IMR-90 (cell line): ENCODE data around the gene MRPL34. TPM values are rescaled to one million over a fixed set of nuclear protein-coding genes. Genes with fewer than 3 reads are reported as not detected.

ENCODE experiments used
- ATAC-seq: fragments of 200-7000 bp; cut with Tn5 transposase; 2 replicates; pipeline ENCODE4 v1.9.1; 2020; ENCODE audit warnings: low read depth, mild to moderate bottlenecking, moderate library complexity
- BruUV-seq: library from RNA; stranded (reverse); fragments of 400-500 nt; replicated peaks from 2 replicates; lab custom pipeline; 2021; lab: Mats Ljungman, UMichigan
- CTCF ChIA-PET: fragments of 300-600 bp; formaldehyde crosslinking; extraction: SDS; loops from one replicate; lab custom pipeline; 2021; ENCODE audit warnings: antibody characterized with exemption; lab: Yijun Ruan, JAX
- POLR2A ChIA-PET: fragments of 300-600 bp; sonication (Branson Sonifier 250); formaldehyde crosslinking; loops from one replicate; lab custom pipeline; 2022; ENCODE audit warnings: antibody characterized with exemption; ENCODE audit not compliant: unreplicated experiment; lab: Charles Lee
- DNase-seq: peaks from one replicate; pipeline ENCODE4 v3.0.0; 2013
- H2AFZ ChIP-seq: replicated peaks from 2 replicates; pipeline ENCODE3; 2013; ENCODE audit warnings: low read length, mild to moderate bottlenecking; ENCODE audit not compliant: poor library complexity
- H2AK5ac ChIP-seq: 2 replicates; pipeline ENCODE4 v1.6.1; 2013; ENCODE audit warnings: low read depth, low read length, inconsistent platforms
- H2AK9ac ChIP-seq: replicated peaks from 2 replicates; pipeline ENCODE3; 2013; ENCODE audit warnings: mild to moderate bottlenecking, low read depth, low read length, moderate library complexity; ENCODE audit not compliant: poor library complexity
- H2BK120ac ChIP-seq: 2 replicates; pipeline ENCODE4 v1.6.1; 2013; ENCODE audit warnings: low read depth, low read length, inconsistent platforms
- H2BK15ac ChIP-seq: 3 replicates; pipeline ENCODE4 v1.6.1; 2013; ENCODE audit warnings: low read depth, low read length, inconsistent platforms
- H2BK20ac ChIP-seq: 2 replicates; pipeline ENCODE4 v1.6.1; 2013; ENCODE audit warnings: low read depth, mild to moderate bottlenecking, inconsistent platforms, low read length, moderate library complexity
- H2BK5ac ChIP-seq: 2 replicates; pipeline ENCODE4 v1.6.1; 2013; ENCODE audit warnings: mild to moderate bottlenecking, low read depth, low read length, inconsistent platforms; ENCODE audit not compliant: poor library complexity, severe bottlenecking
- H3K14ac ChIP-seq: replicated peaks from 2 replicates; pipeline ENCODE4 v1.6.1; 2013; ENCODE audit warnings: low read depth, low read length, inconsistent platforms
- H3K18ac ChIP-seq: 2 replicates; pipeline ENCODE4 v1.6.1; 2013; ENCODE audit warnings: low read depth, low read length, control low read depth
- H3K23ac ChIP-seq: 2 replicates; pipeline ENCODE4 v1.6.1; 2013; ENCODE audit warnings: low read depth, low read length, inconsistent platforms
- H3K27ac ChIP-seq: 2 replicates; pipeline ENCODE4 v1.5.1; 2013; ENCODE audit warnings: mild to moderate bottlenecking, control low read depth, low read length; ENCODE audit not compliant: insufficient read depth
- H3K27me3 ChIP-seq: 2 replicates; pipeline ENCODE4 v1.6.1; 2013; ENCODE audit warnings: low read length; ENCODE audit not compliant: control insufficient read depth, insufficient read depth
- H3K36me3 ChIP-seq: 2 replicates; pipeline ENCODE4 v1.6.1; 2013; ENCODE audit warnings: low read length, mixed read lengths; ENCODE audit not compliant: control insufficient read depth, insufficient read depth
- H3K4ac ChIP-seq: 2 replicates; pipeline ENCODE4 v1.6.1; 2013; ENCODE audit warnings: low read depth, low read length, inconsistent platforms
- H3K4me1 ChIP-seq: 2 replicates; pipeline ENCODE4 v1.6.1; 2013; ENCODE audit warnings: low read length, mixed read lengths; ENCODE audit not compliant: control insufficient read depth, insufficient read depth
- H3K4me2 ChIP-seq: 2 replicates; pipeline ENCODE4 v1.6.1; 2013; ENCODE audit warnings: low read depth, mild to moderate bottlenecking, control low read depth, low read length, moderate library complexity
- H3K4me3 ChIP-seq: 2 replicates; pipeline ENCODE4 v1.5.1; 2013; ENCODE audit warnings: low read depth, mild to moderate bottlenecking, control low read depth, low read length, moderate library complexity; ENCODE audit not compliant: insufficient read depth
- H3K56ac ChIP-seq: 2 replicates; pipeline ENCODE4 v1.6.1; 2013; ENCODE audit warnings: low read length, inconsistent platforms; ENCODE audit not compliant: insufficient read depth; ENCODE audit errors: extremely low read depth
- H3K79me1 ChIP-seq, 2 experiments: 2 replicates each; pipeline ENCODE4 v1.6.1; 2013; ENCODE audit warnings: low read length in 2 of 2, inconsistent platforms in 1 of 2, low read depth in 1 of 2
- H3K9ac ChIP-seq: 2 replicates; pipeline ENCODE4 v1.6.1; 2013; ENCODE audit warnings: low read depth, low read length, control low read depth
- H3K9me1 ChIP-seq: 2 replicates; pipeline ENCODE4 v1.6.1; 2013; ENCODE audit warnings: low read length, inconsistent platforms; ENCODE audit not compliant: insufficient read depth
- H3K9me3 ChIP-seq: 2 replicates; pipeline ENCODE4 v1.6.1; 2013; ENCODE audit warnings: low read length; ENCODE audit not compliant: control insufficient read depth, insufficient read depth
- H4K20me1 ChIP-seq: 2 replicates; pipeline ENCODE4 v1.6.1; 2013; ENCODE audit warnings: low read length, inconsistent platforms; ENCODE audit not compliant: insufficient read depth
- H4K5ac ChIP-seq: 2 replicates; pipeline ENCODE4 v1.6.1; 2013; ENCODE audit warnings: mild to moderate bottlenecking, low read depth, low read length, control low read depth
- H4K8ac ChIP-seq, 2 experiments: 2 replicates each; pipeline ENCODE4 v1.6.1; 2013; ENCODE audit warnings: low read depth in 2 of 2, low read length in 2 of 2, control low read depth in 1 of 2, inconsistent platforms in 1 of 2
- H4K91ac ChIP-seq: 2 replicates; pipeline ENCODE4 v1.6.1; 2013; ENCODE audit warnings: low read depth, low read length, inconsistent platforms; ENCODE audit not compliant: insufficient read depth
- BHLHE40 ChIP-seq: fragments of 150-350 bp; IDR thresholded peaks from 2 replicates; pipeline ENCODE4 v1.6.1; 2016; ENCODE audit warnings: mild to moderate bottlenecking, low read depth, low read length
- CEBPB ChIP-seq: IDR thresholded peaks from 2 replicates; pipeline ENCODE4 v1.6.1; 2012; ENCODE audit warnings: low read depth, low read length, improper control_type of control experiment
- CHD1 ChIP-seq: IDR thresholded peaks from 2 replicates; pipeline ENCODE4 v1.6.1; 2012; ENCODE audit warnings: low read depth, low read length, improper control_type of control experiment
- CTCF ChIP-seq: conservative IDR thresholded peaks from 2 replicates; pipeline ENCODE4 v1.5.1; 2012; ENCODE audit warnings: mild to moderate bottlenecking, low read depth, low read length, improper control_type of control experiment
- ELK1 ChIP-seq: fragments of 150-350 bp; IDR thresholded peaks from 2 replicates; pipeline ENCODE4 v1.6.1; 2016; ENCODE audit warnings: low read depth, mild to moderate bottlenecking, low read length, moderate library complexity, borderline replicate concordance
- FOS ChIP-seq: fragments of 150-350 bp; IDR thresholded peaks from 2 replicates; pipeline ENCODE4 v1.6.1; 2016; ENCODE audit warnings: low read depth, low read length
- MAFK ChIP-seq: IDR thresholded peaks from 2 replicates; pipeline ENCODE4 v1.6.1; 2012; ENCODE audit warnings: low read depth, low read length, improper control_type of control experiment
- MAZ ChIP-seq: IDR thresholded peaks from 2 replicates; pipeline ENCODE4 v1.6.1; 2012; ENCODE audit warnings: low read depth, mild to moderate bottlenecking, low read length, improper control_type of control experiment, moderate library complexity, borderline replicate concordance
- MXI1 ChIP-seq: IDR thresholded peaks from 2 replicates; pipeline ENCODE4 v1.6.1; 2012; ENCODE audit warnings: low read depth, mild to moderate bottlenecking, low read length, moderate library complexity, borderline replicate concordance
- NFE2L2 ChIP-seq: fragments of 150-350 bp; IDR thresholded peaks from 2 replicates; pipeline ENCODE4 v1.6.1; 2016; ENCODE audit warnings: low read depth, mild to moderate bottlenecking, low read length
- POLR2A ChIP-seq: IDR thresholded peaks from 2 replicates; pipeline ENCODE4 v1.6.1; 2012; ENCODE audit warnings: mild to moderate bottlenecking, low read depth, low read length
- RAD21 ChIP-seq: IDR thresholded peaks from 2 replicates; pipeline ENCODE4 v1.6.1; 2012; ENCODE audit warnings: low read length, improper control_type of control experiment
- RCOR1 ChIP-seq: IDR thresholded peaks from 2 replicates; pipeline ENCODE4 v1.6.1; 2012; ENCODE audit warnings: mild to moderate bottlenecking, low read length, improper control_type of control experiment; ENCODE audit not compliant: insufficient replicate concordance
- RFX5 ChIP-seq: IDR thresholded peaks from 2 replicates; pipeline ENCODE4 v1.8.0; 2012; ENCODE audit warnings: low read depth, mild to moderate bottlenecking, low read length, moderate library complexity
- SMC3 ChIP-seq: fragments of 150-350 bp; IDR thresholded peaks from 2 replicates; pipeline ENCODE4 v1.6.1; 2016; ENCODE audit warnings: low read depth, mild to moderate bottlenecking, antibody characterized with exemption, low read length, moderate library complexity
- USF2 ChIP-seq: fragments of 150-350 bp; IDR thresholded peaks from 2 replicates; pipeline ENCODE4 v1.6.1; 2017; ENCODE audit warnings: mild to moderate bottlenecking, antibody characterized with exemption, low read length, low read depth
- WGBS, 2 experiments: methylation state at CpG; one replicate each; pipeline versions ENCODE4 v1.1.5 to v1.1.7; 2013; ENCODE audit warnings: missing lambda C conversion rate in 2 of 2; ENCODE audit not compliant: insufficient read length in 1 of 2; ENCODE audit errors: extremely low coverage in 2 of 2; 5-methylcytosine and 5-hydroxymethylcytosine counted together
- dilution Hi-C: fragments of 300-500 bp; cut with HindIII; formaldehyde crosslinking; loops from one replicate; pipeline ENCODE4 v1.14.3; 2018; ENCODE audit warnings: low sequenced_read_pairs; ENCODE audit not compliant: unreplicated experiment
- in situ Hi-C: fragments of 300-500 bp; cut with MboI; formaldehyde crosslinking; loops from 3 replicates; pipeline ENCODE4 v1.14.3; 2019; ENCODE audit warnings: low sequenced_read_pairs, inconsistent platforms, mixed read lengths
- intact Hi-C: fragments of 100-400 bp; cut with micrococcal nuclease; formaldehyde crosslinking; loops from 2 replicates; pipeline ENCODE4 v1.10.0; 2022
- polyA plus RNA-seq, 3 experiments: library from polyadenylated mRNA; depleted of rRNA; stranded (reverse); fragments of >200 nt; gene quantifications; 2 replicates each; pipeline ENCODE4 v1.2.3, GENCODE V29; 2012; ENCODE audit warnings: low replicate concordance in 1 of 3
- total RNA-seq: library from RNA; depleted of rRNA; stranded (reverse); fragments of >200 nt; gene quantifications from 2 replicates; pipeline ENCODE4 v1.2.3, GENCODE V29; 2012

MRPL34 gene
- total and polyA plus RNA-seq, 2 of the 4 experiments (the other 2 are of a cell fraction): 7.3 to 37.0 TPM

- Histone ChIP-seq H3K36me3 (no peaks in the 10 kb centered on the region), H2AK9ac (no peak overlapping the region), H3K9ac (no peak overlapping the region), H4K20me1 (no peaks in the 10 kb centered on the region), H3K4ac (no peak overlapping the region), H2BK5ac (no peak overlapping the region), H3K4me3 (no peak overlapping the region), H4K8ac (no peak overlapping the region), H3K27ac (no peak overlapping the region), H3K9me1 (peaks cover 1% of the 10 kb centered on the region; the same call in 1 of the 2 replicates), H3K9me3 (no peaks in the 10 kb centered on the region), H4K91ac (no peak overlapping the region), H3K4me1 (peaks cover 2% of the 10 kb centered on the region; the same call in 1 of the 2 replicates), H3K18ac (no peak overlapping the region), H3K79me1 (peaks cover 0 to 1% of the 10 kb centered on the region in 2 experiments; a peak in 1 of 4 replicates), H3K56ac (no peak overlapping the region), H3K14ac (no peak overlapping the region), H2AFZ (no peak overlapping the region), H3K27me3 (no peaks in the 10 kb centered on the region), H2BK20ac (no peak overlapping the region), H2BK15ac (no peak overlapping the region), H4K5ac (no peak overlapping the region), H2BK120ac (no peak overlapping the region), H3K23ac (no peak overlapping the region), H3K4me2 (no peak overlapping the region), H2AK5ac (no peak overlapping the region)
- no peak for TF ChIP-seq CEBPB
- no peak for TF ChIP-seq RCOR1
- TF ChIP-seq BHLHE40: no peak
- TF ChIP-seq NFE2L2: no peak
- no peak for TF ChIP-seq CHD1
- TF ChIP-seq MAZ: no peak
- TF ChIP-seq ELK1: no peak
- TF ChIP-seq MAFK: no peak
- TF ChIP-seq FOS: no peak
- TF ChIP-seq USF2: no peak
- TF ChIP-seq SMC3: no peak
- no peak for TF ChIP-seq RAD21
- TF ChIP-seq RFX5: no peak
- no peak for TF ChIP-seq CTCF
- no peak for TF ChIP-seq MXI1
- TF ChIP-seq POLR2A: no peak
- CTCF ChIA-PET: no interaction called here
- intact Hi-C loops (loop anchor here (10.0 kb wide), 1 partner anchor 512 kb away; no protein-coding TSS in a partner anchor), in situ Hi-C loops (loop anchor here (5.0 to 10.0 kb wide), 2 partner anchors 82 to 214 kb away; no protein-coding TSS in a partner anchor), dilution Hi-C loops (no loop called here)
- no peak for DNase-seq
- no peak for ATAC-seq
- BruUV-seq: no TSS peak
- POLR2A ChIA-PET: no interaction called here
- WGBS, 2 experiments: 99% methylated on average over 6 of the region's 9 CpGs; no CpG with 5 or more reads in 1 of the 2 experiments
Observed at GRCh38 chr19:17286752-17287151, 18.9 kb upstream of the MRPL34 start.
